Neuronal stem cell (in vitro differentiated cells): Measurements from ENCODE around the gene TTC9.

Experiments
- DNase-seq: peaks from one replicate; pipeline ENCODE4 v3.0.0-alpha.2; 2013; ENCODE audit warnings: low spot score
- H2AFZ ChIP-seq: one replicate; pipeline ENCODE4 v1.6.1; 2013; ENCODE audit warnings: mild to moderate bottlenecking, low read length, inconsistent platforms
- H2AK5ac ChIP-seq: 2 replicates; pipeline ENCODE4 v1.6.1; 2013; ENCODE audit warnings: low read depth, mild to moderate bottlenecking, inconsistent platforms, low read length, moderate library complexity, mixed read lengths
- H2BK120ac ChIP-seq: 2 replicates; pipeline ENCODE4 v1.6.1; 2013; ENCODE audit warnings: low read depth, mild to moderate bottlenecking, inconsistent platforms, low read length, moderate library complexity, mixed read lengths
- H2BK12ac ChIP-seq: one replicate; pipeline ENCODE4 v1.6.1; 2013; ENCODE audit warnings: low read length, inconsistent platforms
- H2BK15ac ChIP-seq: 2 replicates; pipeline ENCODE4 v1.6.1; 2013; ENCODE audit warnings: mild to moderate bottlenecking, low read length, inconsistent platforms, mixed read lengths
- H2BK5ac ChIP-seq: one replicate; pipeline ENCODE4 v1.6.1; 2013; ENCODE audit warnings: inconsistent platforms, mild to moderate bottlenecking, low read length, moderate library complexity
- H3K14ac ChIP-seq: one replicate; pipeline ENCODE4 v1.6.1; 2013; ENCODE audit warnings: low read length, inconsistent platforms
- H3K18ac ChIP-seq: 2 replicates; pipeline ENCODE4 v1.6.1; 2013; ENCODE audit warnings: low read length, inconsistent platforms
- H3K23ac ChIP-seq: 2 replicates; pipeline ENCODE4 v1.6.1; 2013; ENCODE audit warnings: low read depth, mild to moderate bottlenecking, mixed read lengths, low read length, inconsistent platforms; ENCODE audit not compliant: poor library complexity
- H3K27ac ChIP-seq: replicated peaks from 3 replicates; pipeline ENCODE4 v1.5.1; 2013; ENCODE audit warnings: low read length, inconsistent platforms
- H3K27me3 ChIP-seq, 3 experiments: 2 replicates each; pipeline ENCODE4 v1.6.1; 2013; ENCODE audit warnings: low read length in 3 of 3, mild to moderate bottlenecking in 2 of 3, inconsistent platforms in 1 of 3, low read depth in 1 of 3, mixed read lengths in 1 of 3, moderate library complexity in 1 of 3; ENCODE audit not compliant: control insufficient read depth in 3 of 3, insufficient read depth in 3 of 3
- H3K36me3 ChIP-seq, 2 donors: replicated peaks in 1 of 2; 2 replicates each; pipeline ENCODE4 v1.6.1; 2013; ENCODE audit warnings: low read length in 2 of 2; ENCODE audit not compliant: control insufficient read depth in 2 of 2, insufficient read depth in 2 of 2
- H3K4ac ChIP-seq: 2 replicates; pipeline ENCODE4 v1.6.1; 2013; ENCODE audit warnings: inconsistent platforms, mild to moderate bottlenecking, low read length, moderate library complexity
- H3K4me1 ChIP-seq, 2 donors: 1 replicate in 1 of 2; 2 replicates in 1 of 2; pipeline ENCODE4 v1.6.1; 2013; ENCODE audit warnings: low read length in 2 of 2, low read depth in 1 of 2; ENCODE audit not compliant: control insufficient read depth in 2 of 2, insufficient read depth in 1 of 2
- H3K4me2 ChIP-seq: one replicate; pipeline ENCODE4 v1.6.1; 2013; ENCODE audit warnings: mild to moderate bottlenecking, low read length, inconsistent platforms; ENCODE audit not compliant: insufficient read depth, poor library complexity, severe bottlenecking
- H3K4me3 ChIP-seq, 2 donors: 2 replicates each; pipeline ENCODE4 v1.5.1; 2013; ENCODE audit warnings: low read length in 2 of 2, mild to moderate bottlenecking in 2 of 2, inconsistent platforms in 1 of 2, moderate library complexity in 1 of 2
- H3K79me1 ChIP-seq: one replicate; pipeline ENCODE4 v1.6.1; 2013; ENCODE audit warnings: low read depth, mild to moderate bottlenecking, inconsistent platforms, low read length, moderate library complexity
- H3K9ac ChIP-seq: one replicate; pipeline ENCODE4 v1.6.1; 2013; ENCODE audit warnings: mild to moderate bottlenecking, low read depth, low read length, inconsistent platforms; ENCODE audit not compliant: poor library complexity
- H3K9me3 ChIP-seq, 2 donors: replicated peaks in 1 of 2; 2 replicates each; pipeline versions ENCODE3 to v1.6.1; 2013; ENCODE audit warnings: low read length in 2 of 2, mild to moderate bottlenecking in 2 of 2, inconsistent platforms in 1 of 2, low read depth in 1 of 2, mixed read lengths in 1 of 2, moderate library complexity in 1 of 2; ENCODE audit not compliant: control insufficient read depth in 2 of 2, insufficient read depth in 1 of 2
- H4K8ac ChIP-seq: one replicate; pipeline ENCODE4 v1.6.1; 2013; ENCODE audit warnings: low read depth, mild to moderate bottlenecking, inconsistent platforms, low read length, moderate library complexity
- H4K91ac ChIP-seq: one replicate; pipeline ENCODE4 v1.6.1; 2013; ENCODE audit warnings: low read length, low read depth, mild to moderate bottlenecking, inconsistent platforms; ENCODE audit not compliant: poor library complexity
- WGBS, 2 donors: extraction: QIAGEN DNeasy Blood & Tissue Kit; methylation state at CpG; one replicate each; pipeline ENCODE4 v1.1.7; 2013; ENCODE audit warnings: missing lambda C conversion rate in 2 of 2, mixed read lengths in 1 of 2; ENCODE audit not compliant: insufficient read length in 2 of 2, insufficient replicate concordance in 1 of 2; ENCODE audit errors: extremely low coverage in 2 of 2; 5-methylcytosine and 5-hydroxymethylcytosine counted together

TTC9 gene

DNA sequence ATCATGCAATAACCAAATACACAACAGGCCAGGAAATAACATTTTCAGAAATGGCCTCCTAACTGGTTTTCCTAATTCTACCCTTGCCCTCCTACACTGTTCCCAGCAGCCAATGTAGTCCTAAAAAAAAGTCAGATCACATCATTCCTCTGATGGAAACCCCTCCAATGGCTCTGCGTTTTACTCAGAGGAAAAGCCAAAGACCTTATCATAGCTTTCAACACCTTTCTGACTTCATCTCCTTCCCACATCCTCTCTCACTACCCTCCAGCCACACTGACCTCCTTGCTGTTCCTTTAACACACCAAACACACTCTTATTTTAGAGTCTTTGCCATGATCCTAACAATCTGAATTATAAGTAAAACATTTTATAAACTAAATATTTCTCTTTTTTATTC, 42.4 kb upstream of the TTC9 start:
- Histone ChIP-seq H2AFZ (no peak overlapping the region), H2BK15ac (no peak overlapping the region), H2BK120ac (no peak overlapping the region), H2BK12ac (no peak overlapping the region), H3K4me1 (peaks cover 2 to 5% of the 10 kb centered on the region in 2 donors), H3K9me3 (no peaks in the 10 kb centered on the region), H3K79me1 (peaks cover 5% of the 10 kb centered on the region), H4K8ac (no peak overlapping the region), H2AK5ac (no peak overlapping the region), H4K91ac (no peak overlapping the region), H3K4ac (no peak overlapping the region), H3K18ac (no peak overlapping the region), H3K36me3 (peaks cover 15 to 32% of the 10 kb centered on the region in 2 donors), H3K27me3 (peaks cover 0 to 8% (median 0%) of the 10 kb centered on the region in 3 experiments), H3K27ac (no peak overlapping the region), H2BK5ac (no peak overlapping the region), H3K23ac (no peak overlapping the region), H3K4me3 (peak overlapping the region in 1 of 2 donors; percentile 69), H3K9ac (no peak overlapping the region), H3K14ac (no peak overlapping the region), H3K4me2 (no peak overlapping the region)
- WGBS, 2 donors, result no CpG with 5 or more reads among the region's 1 CpG
- DNase-seq, result no peak

DNA sequence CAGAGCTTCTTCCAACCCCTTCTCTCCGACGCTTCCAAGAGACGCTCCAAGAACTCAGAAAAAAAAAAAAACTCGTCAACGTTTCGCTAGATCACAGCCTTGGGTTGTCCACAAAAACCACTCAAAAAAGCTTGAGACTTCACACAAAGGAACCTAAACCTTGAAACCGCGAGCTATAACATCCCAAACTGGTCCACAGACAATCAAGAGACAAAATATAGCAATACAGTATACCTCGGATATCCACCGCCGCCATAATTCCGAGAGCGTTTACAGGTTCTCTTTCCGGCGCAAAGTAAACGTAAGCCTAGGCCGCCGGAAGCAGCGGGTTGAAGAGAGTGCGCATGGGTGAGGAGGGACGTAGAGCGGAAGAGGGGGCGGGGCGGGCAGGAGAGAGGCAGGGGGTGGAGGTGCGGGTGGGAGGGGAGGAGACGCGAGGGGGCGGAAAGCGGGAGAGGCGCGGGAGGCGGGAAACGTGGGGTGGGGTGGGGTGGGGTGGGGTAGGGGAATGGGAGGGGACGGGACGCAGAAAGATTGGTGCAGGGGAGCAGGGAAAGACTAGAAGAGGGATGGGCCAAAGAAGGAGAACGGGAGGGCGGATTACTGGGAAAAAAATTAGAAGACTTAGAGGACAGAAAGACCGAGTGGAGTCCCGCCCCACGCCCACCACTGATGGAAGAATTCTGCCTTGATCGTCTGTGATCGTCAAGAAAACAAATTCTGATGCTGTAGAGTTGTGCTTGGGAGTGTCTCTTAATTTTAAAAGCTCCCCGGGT, 41.1 kb upstream of the TTC9 start, which contains the start of gene MED6:
Gene MED6, minus strand, starts transcription at position 274 of the 776 bp plus-strand sequence. Its CDS starts 18 bp downstream, at position 256.
- Histone ChIP-seq H3K14ac (no peak within 1 kb of the TSS), H2AFZ (peak within 1 kb of the TSS; percentile 88), H3K79me1 (no peaks in the 10 kb centered on the region), H2BK15ac (no peak within 1 kb of the TSS), H2BK120ac (no peak within 1 kb of the TSS), H3K9me3 (no peaks in the 10 kb centered on the region), H4K8ac (no peak within 1 kb of the TSS), H3K9ac (no peak within 1 kb of the TSS), H3K27me3 (peaks cover 0 to 8% (median 0%) of the 10 kb centered on the region in 3 experiments), H3K4ac (no peak within 1 kb of the TSS), H4K91ac (no peak within 1 kb of the TSS), H3K18ac (no peak within 1 kb of the TSS), H2BK5ac (no peak within 1 kb of the TSS), H3K4me3 (peak within 1 kb of the TSS; percentile 69 to 98), H2AK5ac (no peak within 1 kb of the TSS), H3K4me1 (peaks cover 2 to 5% of the 10 kb centered on the region in 2 donors), H3K4me2 (peak within 1 kb of the TSS; percentile 63), H2BK12ac (no peak within 1 kb of the TSS), H3K27ac (peak within 1 kb of the TSS; percentile 10), H3K36me3 (peaks cover 3 to 20% of the 10 kb centered on the region in 2 donors), H3K23ac (no peak within 1 kb of the TSS)
- no CpG with 5 or more reads among the region's 43 CpGs for WGBS, 2 donors
- peak; percentile 87 for DNase-seq

DNA sequence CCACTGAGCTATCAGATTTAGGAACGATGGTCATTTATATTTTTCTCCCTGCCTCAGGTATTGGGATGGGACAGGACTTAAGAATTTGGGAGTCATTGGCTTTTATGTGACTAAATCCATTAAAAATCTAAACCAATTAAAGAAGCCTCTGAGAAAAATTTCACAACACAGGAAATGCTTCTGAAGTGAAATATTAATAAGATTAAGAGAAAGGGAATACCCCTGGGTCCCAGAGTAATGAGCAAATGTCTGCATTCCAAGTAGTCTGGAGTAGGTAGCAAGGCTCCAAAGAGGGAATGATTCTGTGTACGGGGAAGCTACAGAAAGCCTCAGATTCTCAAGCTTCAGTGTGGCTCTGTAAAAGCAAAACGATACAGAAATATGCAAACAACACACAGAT, 40.6 kb upstream of the TTC9 start:
- no peaks in the 10 kb centered on the region for H3K79me1 ChIP-seq
- H3K27ac ChIP-seq, result peak overlapping the region; percentile 10
- H3K9me3 ChIP-seq, result no peaks in the 10 kb centered on the region
- H2AFZ ChIP-seq, result peak overlapping the region; percentile 88
- H2AK5ac ChIP-seq, result no peak overlapping the region
- peaks cover under 1 to 14% of the 10 kb centered on the region in 2 donors for H3K36me3 ChIP-seq
- H3K18ac ChIP-seq, result no peak overlapping the region
- no peak overlapping the region for H2BK15ac ChIP-seq
- H2BK5ac ChIP-seq, result no peak overlapping the region
- H3K4me2 ChIP-seq, result peak overlapping the region; percentile 47
- H3K9ac ChIP-seq, result no peak overlapping the region
- H4K8ac ChIP-seq, result no peak overlapping the region
- H3K4me1 ChIP-seq, result peaks cover 2 to 5% of the 10 kb centered on the region in 2 donors
- no peak overlapping the region for H3K14ac ChIP-seq
- no peak for DNase-seq
- no CpG with 5 or more reads among the region's 3 CpGs for WGBS, 2 donors
- H3K23ac ChIP-seq, result no peak overlapping the region
- H3K4ac ChIP-seq, result no peak overlapping the region
- no peak overlapping the region for H2BK12ac ChIP-seq
- H3K27me3 ChIP-seq, result peaks cover 0 to 9% (median 0%) of the 10 kb centered on the region in 3 experiments
- no peak overlapping the region for H4K91ac ChIP-seq
- peak overlapping the region; percentile 66 to 69 for H3K4me3 ChIP-seq
- H2BK120ac ChIP-seq, result no peak overlapping the region

DNA sequence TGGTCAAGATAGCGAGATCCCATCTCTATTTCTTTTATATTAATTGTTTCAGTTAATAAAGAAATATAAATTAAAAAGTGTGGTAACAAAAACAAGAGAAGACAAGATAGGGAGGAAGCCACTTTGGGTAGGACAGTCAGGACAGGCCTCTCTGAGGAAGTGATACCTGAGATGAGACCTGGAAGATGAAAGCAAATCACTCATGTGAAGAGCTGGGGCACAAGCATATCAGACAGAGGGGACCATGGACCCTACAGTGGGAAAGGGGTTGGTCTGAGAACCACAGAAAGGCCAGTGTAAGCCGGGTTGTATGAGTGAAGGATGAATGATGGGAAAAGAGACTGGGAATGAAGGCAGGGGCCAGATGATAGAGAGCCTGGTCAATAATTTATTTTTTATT, 39.5 kb upstream of the TTC9 start:
- no CpG with 5 or more reads among the region's 2 CpGs for WGBS, 2 donors
- DNase-seq, result no peak
- no peaks in the 10 kb centered on the region for H3K79me1 ChIP-seq
- no peak overlapping the region for H3K4me2 ChIP-seq
- no peak overlapping the region for H3K23ac ChIP-seq
- H3K27me3 ChIP-seq, result peaks cover 0 to 12% (median 0%) of the 10 kb centered on the region in 3 experiments
- H3K14ac ChIP-seq, result no peak overlapping the region
- no peak overlapping the region for H3K18ac ChIP-seq
- H4K8ac ChIP-seq, result no peak overlapping the region
- no peak overlapping the region for H3K4ac ChIP-seq
- peaks cover 0 to 3% of the 10 kb centered on the region in 2 donors for H3K36me3 ChIP-seq
- no peak overlapping the region for H2AK5ac ChIP-seq
- H3K27ac ChIP-seq, result no peak overlapping the region
- no peak overlapping the region for H2AFZ ChIP-seq
- H4K91ac ChIP-seq, result no peak overlapping the region
- no peak overlapping the region for H3K4me3 ChIP-seq
- no peaks in the 10 kb centered on the region for H3K9me3 ChIP-seq
- no peak overlapping the region for H2BK120ac ChIP-seq
- H2BK15ac ChIP-seq, result no peak overlapping the region
- no peak overlapping the region for H3K9ac ChIP-seq
- no peak overlapping the region for H2BK5ac ChIP-seq
- no peak overlapping the region for H2BK12ac ChIP-seq
- H3K4me1 ChIP-seq, result peaks cover 2 to 5% of the 10 kb centered on the region in 2 donors
